22Rv1 (cell line): ENCODE results near the gene CCL19.

ENCODE experiments used
- H3K27ac ChIP-seq: fragments of 450-650 bp; 2 replicates; pipeline ENCODE4 v1.5.1; 2017
- ZFX ChIP-seq: fragments of 450-650 bp; IDR thresholded peaks from 2 replicates; pipeline ENCODE4 v1.6.1; 2017; ENCODE audit warnings: antibody characterized with exemption, borderline replicate concordance
- TF ChIP-seq, protein P1 (sequence below): fragments of 450-650 bp; IDR thresholded peaks from 2 replicates; pipeline ENCODE4 v1.5.1; 2017; ENCODE audit warnings: mild to moderate bottlenecking

Gene CCL19

DNA sequence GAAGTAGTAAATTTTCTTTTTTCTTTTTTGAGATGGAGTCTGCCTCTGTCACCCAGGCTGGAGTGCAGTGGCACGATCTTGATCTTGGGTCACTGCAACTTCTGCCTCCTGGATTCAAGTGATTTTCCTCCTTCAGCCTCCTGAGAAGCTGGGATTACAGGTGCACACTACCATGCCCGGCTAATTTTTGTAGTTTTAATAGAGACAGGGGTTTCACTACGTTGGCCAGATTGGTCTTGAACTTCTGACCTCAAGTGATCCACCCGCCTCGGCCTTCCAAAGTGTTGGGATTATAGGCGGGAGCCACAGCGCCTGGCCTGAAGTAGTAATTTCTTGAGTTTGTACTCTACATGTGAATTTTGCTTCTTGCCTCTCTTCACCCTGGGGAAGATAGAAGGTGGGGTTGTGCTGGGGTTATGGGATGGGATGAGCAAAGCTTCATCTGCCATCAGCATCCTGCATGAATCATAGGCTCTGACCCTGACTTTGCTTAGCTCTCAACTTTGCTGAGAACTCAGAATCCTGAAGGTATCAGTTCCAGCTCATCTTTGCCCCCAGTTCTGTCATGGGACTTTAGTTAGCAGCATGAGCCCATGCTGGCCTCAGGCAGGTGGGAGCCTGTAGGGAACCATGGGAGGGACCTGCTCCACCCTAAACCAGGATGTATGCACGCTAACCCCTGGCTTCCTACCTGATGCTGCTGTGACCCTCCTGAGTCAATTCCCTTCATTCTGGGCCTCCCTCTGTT lies 28.1 kb upstream of the CCL19 start:
- no peak overlapping the region for H3K27ac ChIP-seq
- TF ChIP-seq ZFX: no peak
- TF ChIP-seq, protein P1, sequence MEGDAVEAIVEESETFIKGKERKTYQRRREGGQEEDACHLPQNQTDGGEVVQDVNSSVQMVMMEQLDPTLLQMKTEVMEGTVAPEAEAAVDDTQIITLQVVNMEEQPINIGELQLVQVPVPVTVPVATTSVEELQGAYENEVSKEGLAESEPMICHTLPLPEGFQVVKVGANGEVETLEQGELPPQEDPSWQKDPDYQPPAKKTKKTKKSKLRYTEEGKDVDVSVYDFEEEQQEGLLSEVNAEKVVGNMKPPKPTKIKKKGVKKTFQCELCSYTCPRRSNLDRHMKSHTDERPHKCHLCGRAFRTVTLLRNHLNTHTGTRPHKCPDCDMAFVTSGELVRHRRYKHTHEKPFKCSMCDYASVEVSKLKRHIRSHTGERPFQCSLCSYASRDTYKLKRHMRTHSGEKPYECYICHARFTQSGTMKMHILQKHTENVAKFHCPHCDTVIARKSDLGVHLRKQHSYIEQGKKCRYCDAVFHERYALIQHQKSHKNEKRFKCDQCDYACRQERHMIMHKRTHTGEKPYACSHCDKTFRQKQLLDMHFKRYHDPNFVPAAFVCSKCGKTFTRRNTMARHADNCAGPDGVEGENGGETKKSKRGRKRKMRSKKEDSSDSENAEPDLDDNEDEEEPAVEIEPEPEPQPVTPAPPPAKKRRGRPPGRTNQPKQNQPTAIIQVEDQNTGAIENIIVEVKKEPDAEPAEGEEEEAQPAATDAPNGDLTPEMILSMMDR: no peak

DNA sequence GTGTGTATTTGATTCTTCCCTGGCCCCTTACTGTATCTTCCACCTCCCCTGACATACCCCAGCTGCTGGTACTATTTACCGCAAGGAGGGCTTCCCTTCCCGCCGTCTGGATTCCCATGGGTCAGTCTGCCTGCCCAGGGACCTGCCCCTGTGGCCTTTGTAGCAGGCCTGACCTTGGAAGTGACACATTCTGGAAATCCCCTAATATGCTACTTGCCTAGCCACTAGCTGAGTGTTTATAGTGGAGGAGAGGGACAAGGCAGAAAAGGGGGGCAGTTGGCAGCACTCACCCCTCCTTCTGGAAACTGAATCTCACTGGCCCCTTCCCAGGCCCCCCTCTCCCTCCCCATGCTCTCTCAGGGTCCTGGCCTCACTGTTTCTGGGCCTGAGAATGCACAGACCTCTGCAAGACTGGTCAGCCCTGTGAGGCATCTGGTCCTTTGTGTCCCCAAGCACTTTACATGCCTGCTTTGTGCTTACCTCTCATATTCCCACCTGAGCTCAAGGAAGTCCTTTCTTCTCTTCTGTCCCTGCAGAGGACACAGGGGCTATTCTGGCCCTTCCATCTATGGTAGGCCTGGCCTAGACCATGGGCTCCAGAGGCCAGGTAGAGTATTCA lies 27.0 kb upstream of the CCL19 start:
- TF ChIP-seq, protein P1: no peak
- TF ChIP-seq ZFX: no peak
- H3K27ac ChIP-seq: no peak overlapping the region

DNA sequence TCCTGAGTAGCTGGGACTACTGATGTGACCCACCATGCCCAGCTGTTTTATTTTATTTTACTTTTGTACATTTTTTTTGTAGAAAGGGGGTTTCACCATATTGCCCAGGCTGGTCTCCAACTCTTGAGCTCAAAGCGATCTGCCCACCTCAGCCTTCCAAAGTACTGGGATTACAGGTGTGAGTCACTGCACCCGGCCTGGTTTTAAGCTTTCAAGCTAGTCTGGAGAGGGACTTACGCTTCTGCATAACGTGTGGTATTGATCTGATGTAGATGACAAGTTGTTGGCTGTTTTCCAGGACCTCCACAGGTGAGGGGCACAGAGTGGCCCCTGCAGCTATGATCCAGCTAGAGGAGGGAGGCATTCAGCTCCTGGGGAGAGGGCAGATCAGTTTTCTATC lies 25.6 kb upstream of the CCL19 start:
- H3K27ac ChIP-seq: no peak overlapping the region
- no peak for TF ChIP-seq ZFX
- TF ChIP-seq, protein P1: no peak

DNA sequence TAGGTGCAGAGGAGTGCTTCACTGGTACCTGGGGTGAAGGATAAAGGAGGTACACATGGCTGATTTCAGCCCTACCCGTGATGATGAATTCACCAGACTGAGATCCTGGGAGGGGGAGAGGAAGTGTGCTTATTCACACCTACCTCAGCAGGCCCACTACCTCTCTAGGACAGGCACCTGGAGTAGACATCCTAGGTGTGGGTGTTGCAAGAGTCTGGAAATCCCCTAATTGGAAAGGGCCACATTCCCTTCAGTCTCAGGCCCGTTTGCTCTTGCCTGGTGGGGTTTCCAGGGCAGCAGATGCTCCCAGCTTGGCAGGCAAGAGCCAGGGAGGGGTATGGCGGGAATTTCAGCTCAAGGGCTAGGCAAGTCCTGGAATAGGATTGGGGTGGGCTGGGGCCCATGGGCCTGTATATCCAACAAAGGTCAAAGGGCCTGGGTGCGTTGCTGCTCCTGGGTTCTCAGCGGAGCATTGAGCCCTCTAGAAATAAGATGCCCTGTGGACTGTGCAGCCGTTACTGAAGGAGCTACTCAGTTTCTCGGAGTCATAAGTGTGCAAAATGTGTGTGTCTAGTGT lies 24.7 kb upstream of the CCL19 start:
- no peak for TF ChIP-seq ZFX
- TF ChIP-seq, protein P1: no peak
- no peak overlapping the region for H3K27ac ChIP-seq

DNA sequence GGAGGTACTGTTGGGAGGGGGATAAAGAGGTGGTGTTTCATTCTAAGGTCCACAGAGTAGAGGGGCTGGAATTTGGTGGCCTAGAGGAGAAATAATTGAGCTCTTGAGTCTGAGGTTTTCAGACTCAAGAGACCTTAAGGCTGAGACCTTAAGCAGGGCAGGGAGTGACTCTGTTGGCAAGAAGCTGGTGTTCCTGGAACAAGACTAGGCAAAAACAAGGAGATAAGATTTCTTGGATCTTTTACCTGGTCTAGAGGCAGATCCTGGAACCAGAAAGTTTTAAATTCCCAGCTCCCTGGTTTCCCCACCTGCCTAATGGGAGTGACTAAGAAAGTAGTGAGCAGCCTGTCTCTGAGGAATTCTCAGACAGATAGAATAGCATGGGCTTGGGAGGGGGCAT lies 22.9 kb upstream of the CCL19 start:
- no peak overlapping the region for H3K27ac ChIP-seq

DNA sequence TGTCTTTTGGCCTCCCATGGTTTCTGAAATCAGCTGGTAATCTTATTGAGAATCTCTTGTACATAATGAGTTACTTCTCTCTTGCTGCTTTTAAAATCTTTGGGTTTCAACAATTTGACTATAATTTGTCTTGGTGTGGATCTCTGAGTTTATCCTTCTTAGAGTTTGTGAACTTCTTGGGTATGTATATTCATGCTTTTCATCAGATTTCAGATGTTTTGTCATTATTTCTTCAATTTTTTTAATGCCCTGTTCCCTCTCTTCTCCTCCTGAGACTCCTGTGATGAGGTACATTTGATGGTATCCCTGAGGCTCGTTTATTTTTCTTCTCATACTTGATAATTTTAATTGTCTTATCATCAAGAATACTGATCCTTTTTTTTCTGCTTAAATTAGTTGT lies 21.1 kb upstream of the CCL19 start:
- TF ChIP-seq, protein P1: no peak
- no peak for TF ChIP-seq ZFX
- H3K27ac ChIP-seq: no peak overlapping the region

More for the DNA sequence above, 22.9 kb upstream of the CCL19 start:
- no peak for TF ChIP-seq ZFX
- TF ChIP-seq, protein P1: no peak

DNA sequence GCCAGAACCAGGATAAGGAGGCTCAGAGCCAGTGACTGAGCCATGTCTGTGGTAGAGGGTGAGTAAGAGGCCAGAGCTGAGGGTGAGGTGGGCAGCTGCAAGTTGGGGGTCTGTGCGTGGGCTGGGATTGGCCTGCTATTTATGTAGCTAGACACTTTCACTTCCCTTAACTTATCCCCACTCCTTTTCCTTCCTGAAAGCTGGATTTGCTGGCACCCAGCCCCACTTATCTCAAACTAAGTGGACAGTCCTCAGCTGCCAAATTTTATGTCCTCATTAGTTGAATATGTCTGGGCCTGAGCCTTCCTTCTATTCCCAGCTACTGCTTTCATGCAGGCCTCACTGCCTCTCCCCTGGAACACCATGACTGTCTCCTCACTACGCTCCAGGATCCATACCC lies 18.9 kb upstream of the CCL19 start, which contains the start of gene CCL21:
CCL21 (minus strand) TSS at position 114 of the 400 bp plus-strand sequence; CDS start at position 44, 70 bp downstream.
- no peak for TF ChIP-seq ZFX
- H3K27ac ChIP-seq: no peak within 1 kb of the TSS
